ENCODE data around the gene FUBP3. TPM values are rescaled to one million over a fixed set of nuclear protein-coding genes. Genes with fewer than 3 reads are reported as not detected.
"Not testable (repeated sequence)": the region's sequence is repeated elsewhere in the genome, so short reads cannot be mapped to it uniquely, and the experiment has no call there.

Gene FUBP3
- total RNA-seq, 1 donor from 2014 or later = 55.8 TPM

DNA sequence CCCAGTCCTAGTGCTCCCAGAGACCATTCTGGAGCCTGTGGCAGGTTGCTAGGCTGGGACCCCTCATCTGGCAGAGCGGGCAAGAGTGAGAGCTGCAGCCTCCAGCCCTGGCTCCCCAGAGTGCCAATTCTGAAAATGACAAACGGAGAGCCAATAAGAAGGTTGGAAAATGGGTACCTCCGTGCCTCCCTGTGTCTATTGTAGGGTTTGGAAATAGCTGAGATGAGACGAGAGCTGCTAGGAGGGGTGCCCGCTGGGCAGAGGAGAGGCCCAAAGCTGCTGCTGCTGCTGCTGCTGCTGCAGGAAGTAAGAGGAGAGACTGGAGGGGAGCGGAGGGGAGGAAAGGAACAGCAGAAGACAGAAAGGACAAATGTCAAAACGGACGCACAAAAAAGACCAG lies 36.0 kb upstream of the FUBP3 start:
- H3K36me3 Mint-ChIP-seq (ENCODE audit: low read depth) = no peaks in the 10 kb centered on the region
- H3K27ac Mint-ChIP-seq = no peak overlapping the region
- no peak overlapping the region for H3K4me3 Mint-ChIP-seq
- H3K9me3 Mint-ChIP-seq = no peaks in the 10 kb centered on the region
- DNase-seq = no peak
- no peaks in the 10 kb centered on the region for H3K4me1 Mint-ChIP-seq
- intact Hi-C loops (cut with micrococcal nuclease) = no loop called here
- H3K27me3 Mint-ChIP-seq = peaks cover 16% of the 10 kb centered on the region

- Mint-ChIP-seq H3K27ac (no peak overlapping the region), H3K9me3 (peaks cover 1% of the 10 kb centered on the region), H3K36me3 (ENCODE audit: low read depth) (no peaks in the 10 kb centered on the region), H3K27me3 (peaks cover 11% of the 10 kb centered on the region), H3K4me3 (no peak overlapping the region), H3K4me1 (no peaks in the 10 kb centered on the region)
- no peak for DNase-seq
- intact Hi-C loops (cut with micrococcal nuclease) = no loop called here
These were observed 35.5 kb upstream of the FUBP3 start for GRCh38 chr9:130543859-130544258.

DNA sequence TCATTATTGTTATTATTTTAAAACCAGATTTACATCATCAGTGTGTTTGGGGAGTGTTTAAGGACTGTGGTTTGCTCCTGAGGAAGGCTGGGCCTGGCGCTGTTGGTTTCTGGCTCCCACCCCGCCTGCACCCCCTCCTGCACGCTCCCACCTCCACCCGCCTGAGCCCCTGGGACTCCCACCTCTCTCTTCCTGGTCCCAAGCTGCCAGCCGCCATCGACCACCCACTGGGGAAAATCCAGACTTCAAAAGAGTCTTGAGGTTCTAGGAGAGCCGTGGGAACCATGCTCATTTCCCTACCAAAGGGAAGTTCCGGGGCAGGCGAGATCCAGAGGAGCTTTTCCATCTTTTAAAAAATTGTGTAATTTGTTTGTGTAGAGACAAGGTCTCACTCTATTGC lies 35.0 kb upstream of the FUBP3 start:
- peaks cover 5% of the 10 kb centered on the region for H3K9me3 Mint-ChIP-seq
- H3K27me3 Mint-ChIP-seq = peaks cover 9% of the 10 kb centered on the region
- DNase-seq = no peak
- H3K36me3 Mint-ChIP-seq (ENCODE audit: low read depth) = no peaks in the 10 kb centered on the region
- H3K4me1 Mint-ChIP-seq = no peaks in the 10 kb centered on the region
- intact Hi-C loops (cut with micrococcal nuclease) = no loop called here
- H3K27ac Mint-ChIP-seq = no peak overlapping the region
- no peak overlapping the region for H3K4me3 Mint-ChIP-seq

DNA sequence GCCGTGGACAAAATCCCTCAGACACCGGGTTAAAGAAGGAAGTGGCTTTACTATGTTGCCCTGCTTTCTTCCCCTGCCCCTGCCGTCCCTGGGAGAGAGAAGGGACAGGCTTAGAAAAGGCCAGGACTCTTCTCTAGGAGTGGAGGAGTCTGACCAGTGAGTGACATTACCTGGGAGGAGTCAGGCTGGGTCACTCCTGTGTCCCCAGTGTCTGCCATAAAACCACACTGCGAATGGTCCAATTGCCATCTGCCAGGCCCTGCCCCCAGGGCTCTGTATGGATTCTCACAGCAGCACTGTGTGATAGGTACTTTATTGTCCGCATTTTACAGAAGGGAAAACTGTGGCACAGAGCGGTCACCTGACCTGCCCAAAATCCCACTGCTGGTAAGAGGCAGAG lies 31.3 kb upstream of the FUBP3 start:
- peaks cover 10% of the 10 kb centered on the region for H3K9me3 Mint-ChIP-seq

GRCh38 chr9:130549093-130549735 lies 30.2 kb upstream of the FUBP3 start:
- no peak overlapping the region for H3K4me3 Mint-ChIP-seq
- no peak for DNase-seq
- no peaks in the 10 kb centered on the region for H3K4me1 Mint-ChIP-seq
- H3K27ac Mint-ChIP-seq = no peak overlapping the region
- peaks cover 10% of the 10 kb centered on the region for H3K9me3 Mint-ChIP-seq
- intact Hi-C loops (cut with micrococcal nuclease) = no loop called here
- no peaks in the 10 kb centered on the region for H3K27me3 Mint-ChIP-seq
- H3K36me3 Mint-ChIP-seq (ENCODE audit: low read depth) = no peaks in the 10 kb centered on the region

More for the DNA sequence above, 31.3 kb upstream of the FUBP3 start:
- H3K27ac Mint-ChIP-seq = no peak overlapping the region
- intact Hi-C loops (cut with micrococcal nuclease) = no loop called here
- no peaks in the 10 kb centered on the region for H3K36me3 Mint-ChIP-seq (ENCODE audit: low read depth)
- no peaks in the 10 kb centered on the region for H3K4me1 Mint-ChIP-seq
- H3K27me3 Mint-ChIP-seq = no peaks in the 10 kb centered on the region
- H3K4me3 Mint-ChIP-seq = no peak overlapping the region
- DNase-seq = no peak

DNA sequence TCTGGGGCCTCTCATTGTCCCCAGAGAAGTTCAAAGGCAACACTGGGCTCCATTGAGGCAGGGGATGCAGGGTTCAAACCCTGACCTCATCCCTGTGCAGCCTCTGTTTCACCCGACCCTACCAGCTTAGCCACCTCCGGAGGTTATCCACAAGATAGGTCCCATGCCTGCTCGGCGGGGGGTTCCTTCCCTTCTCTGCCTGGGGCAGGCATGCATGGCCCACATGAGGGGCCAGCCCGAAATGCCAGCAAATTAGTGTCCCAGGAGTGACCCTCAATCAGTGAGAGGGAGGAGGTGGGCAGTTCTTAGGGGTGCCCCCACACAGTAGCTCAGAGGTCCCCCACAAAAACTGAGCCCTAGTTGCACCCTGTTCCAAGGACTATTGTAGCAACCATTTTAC lies 24.8 kb upstream of the FUBP3 start:
- intact Hi-C loops (cut with micrococcal nuclease) = no loop called here
- peaks cover 2% of the 10 kb centered on the region for H3K9me3 Mint-ChIP-seq
- no peak overlapping the region for H3K27ac Mint-ChIP-seq
- H3K27me3 Mint-ChIP-seq = no peaks in the 10 kb centered on the region
- H3K4me3 Mint-ChIP-seq = no peak overlapping the region
- H3K4me1 Mint-ChIP-seq = no peaks in the 10 kb centered on the region
- H3K36me3 Mint-ChIP-seq (ENCODE audit: low read depth) = no peaks in the 10 kb centered on the region
- no peak for DNase-seq

DNA sequence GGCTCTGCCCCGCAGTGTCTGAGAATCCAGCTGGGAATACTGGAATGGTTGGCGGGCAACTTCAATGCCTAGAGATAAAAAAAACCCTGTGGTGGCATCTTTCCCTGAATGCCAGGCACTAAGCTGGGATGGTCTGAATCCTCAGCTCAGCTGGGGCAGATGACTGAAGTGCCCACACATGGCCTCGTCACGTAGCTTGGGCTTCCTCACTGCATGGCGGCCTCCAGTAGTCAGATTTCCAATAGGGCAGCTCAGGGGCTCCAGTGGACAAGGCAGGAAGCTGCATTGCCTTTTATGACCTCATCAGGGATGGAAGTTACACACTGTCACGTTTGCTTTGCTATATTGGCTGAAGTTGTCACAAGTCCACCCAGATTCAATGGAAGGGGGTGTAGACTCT lies 24.3 kb upstream of the FUBP3 start:
- H3K9me3 Mint-ChIP-seq = no peaks in the 10 kb centered on the region

DNA sequence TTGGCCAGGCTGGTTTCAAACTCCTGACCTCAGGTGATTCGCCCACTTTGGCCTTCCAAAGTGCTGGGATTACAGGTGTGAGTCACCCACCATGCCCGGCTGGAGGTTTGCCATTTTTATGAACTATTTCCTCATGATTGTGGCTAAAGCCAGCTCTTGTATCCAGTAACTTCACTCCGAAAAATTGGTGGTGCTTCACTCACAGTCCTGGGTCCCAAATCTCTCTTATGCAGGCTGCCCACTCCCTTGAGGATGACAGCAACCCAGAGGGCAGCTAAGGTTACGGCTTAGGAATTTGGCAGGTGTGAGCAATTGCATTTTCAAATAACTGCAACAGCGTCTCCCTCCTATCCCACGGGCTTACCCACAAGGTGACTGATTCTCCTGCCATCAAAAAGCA lies 23.4 kb upstream of the FUBP3 start:
- no peaks in the 10 kb centered on the region for H3K27me3 Mint-ChIP-seq
- intact Hi-C loops (cut with micrococcal nuclease) = no loop called here
- H3K36me3 Mint-ChIP-seq (ENCODE audit: low read depth) = no peaks in the 10 kb centered on the region
- H3K4me3 Mint-ChIP-seq = no peak overlapping the region
- no peaks in the 10 kb centered on the region for H3K9me3 Mint-ChIP-seq
- no peaks in the 10 kb centered on the region for H3K4me1 Mint-ChIP-seq
- no peak for DNase-seq
- H3K27ac Mint-ChIP-seq = no peak overlapping the region

More for the DNA sequence above, 24.3 kb upstream of the FUBP3 start:
- no peak for DNase-seq
- no peaks in the 10 kb centered on the region for H3K4me1 Mint-ChIP-seq
- H3K27me3 Mint-ChIP-seq = no peaks in the 10 kb centered on the region
- no peaks in the 10 kb centered on the region for H3K36me3 Mint-ChIP-seq (ENCODE audit: low read depth)
- H3K27ac Mint-ChIP-seq = no peak overlapping the region
- no peak overlapping the region for H3K4me3 Mint-ChIP-seq
- intact Hi-C loops (cut with micrococcal nuclease) = no loop called here

DNA sequence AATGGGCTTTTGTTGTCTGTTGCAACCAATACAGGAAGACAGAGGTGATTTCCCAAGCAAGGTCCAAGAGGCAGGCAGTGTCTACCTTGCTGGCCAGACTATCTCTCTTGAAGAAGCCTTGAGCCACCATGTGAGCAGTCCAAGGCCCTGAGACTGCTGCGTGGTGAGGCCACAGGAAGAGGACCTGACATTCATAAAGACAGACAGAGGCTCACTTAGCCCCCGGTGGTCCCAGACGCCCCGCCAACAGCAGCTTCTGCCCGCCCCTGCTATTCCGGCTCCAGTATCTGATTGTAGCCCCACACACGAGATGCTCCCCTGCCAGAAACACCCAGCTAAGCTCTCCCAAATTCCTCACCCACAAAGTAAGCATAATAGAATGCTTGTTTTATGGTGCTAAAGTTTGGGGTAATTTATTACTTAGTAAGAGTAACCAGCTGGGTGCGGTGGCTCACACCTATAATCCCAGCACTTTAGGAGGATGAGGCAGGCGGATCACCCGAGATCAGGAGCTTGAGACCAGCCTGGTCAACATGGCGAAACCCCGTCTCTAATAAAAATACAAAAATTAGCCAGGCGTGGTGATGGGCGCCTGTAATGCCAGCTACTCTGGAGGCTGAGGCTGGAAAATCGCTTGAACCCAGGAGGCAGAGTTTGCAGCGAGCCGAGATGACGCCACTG lies 22.8 kb upstream of the FUBP3 start:
- no peak for DNase-seq
- Mint-ChIP-seq H3K27ac (no peak overlapping the region), H3K36me3 (ENCODE audit: low read depth) (no peaks in the 10 kb centered on the region), H3K9me3 (no peaks in the 10 kb centered on the region), H3K4me1 (no peaks in the 10 kb centered on the region), H3K27me3 (no peaks in the 10 kb centered on the region), H3K4me3 (no peak overlapping the region)
- intact Hi-C loops (cut with micrococcal nuclease) = no loop called here

DNA sequence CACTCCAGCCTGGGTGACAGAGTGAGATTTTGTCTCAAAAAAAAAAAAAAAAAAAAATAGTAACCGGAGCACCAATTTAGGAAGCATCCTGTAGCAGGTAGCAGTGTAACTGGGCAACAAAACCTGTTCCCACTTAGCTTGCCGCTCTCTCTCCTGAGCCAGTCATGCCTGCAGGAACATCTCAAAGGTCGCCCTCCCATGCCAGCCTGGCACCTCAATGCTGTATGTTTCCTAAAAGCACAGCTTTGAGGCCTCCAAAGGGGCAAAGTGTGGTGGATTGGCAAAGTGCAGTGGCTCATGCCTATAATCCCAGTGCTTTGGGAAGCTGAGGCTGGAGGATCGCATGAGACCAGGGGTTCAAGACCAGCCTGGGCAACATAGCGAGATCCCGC lies 22.3 kb upstream of the FUBP3 start:
- no peaks in the 10 kb centered on the region for H3K4me1 Mint-ChIP-seq
- H3K27me3 Mint-ChIP-seq = no peaks in the 10 kb centered on the region
- no peak overlapping the region for H3K4me3 Mint-ChIP-seq
- no peaks in the 10 kb centered on the region for H3K9me3 Mint-ChIP-seq
- no peaks in the 10 kb centered on the region for H3K36me3 Mint-ChIP-seq (ENCODE audit: low read depth)
- DNase-seq = no peak
- intact Hi-C loops (cut with micrococcal nuclease) = no loop called here
- no peak overlapping the region for H3K27ac Mint-ChIP-seq

DNA sequence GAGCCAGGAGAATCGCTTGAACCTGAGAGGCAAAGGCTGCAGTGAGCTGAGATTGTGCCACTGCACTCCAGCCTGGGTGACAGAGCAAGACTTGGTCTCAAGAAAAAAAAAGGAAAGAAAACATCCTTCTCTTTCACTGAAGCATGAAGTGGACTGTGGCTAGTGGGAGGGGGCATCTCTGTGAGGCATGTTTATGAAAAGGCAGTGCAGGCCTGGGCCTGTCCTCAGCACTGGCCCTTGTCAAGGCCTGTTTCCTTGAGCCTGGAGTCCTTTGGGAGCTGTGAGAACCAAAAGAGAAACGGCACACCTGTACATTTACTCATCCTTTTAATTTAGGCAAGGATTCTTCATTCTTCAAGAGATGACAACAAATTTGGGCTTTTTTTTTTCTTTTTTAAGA lies 18.3 kb upstream of the FUBP3 start:
- no peak overlapping the region for H3K27ac Mint-ChIP-seq
- H3K9me3 Mint-ChIP-seq = no peaks in the 10 kb centered on the region
- intact Hi-C loops (cut with micrococcal nuclease) = no loop called here
- no peak overlapping the region for H3K4me3 Mint-ChIP-seq
- no peak for DNase-seq
- no peaks in the 10 kb centered on the region for H3K4me1 Mint-ChIP-seq
- H3K36me3 Mint-ChIP-seq (ENCODE audit: low read depth) = no peaks in the 10 kb centered on the region
- peaks cover 5% of the 10 kb centered on the region for H3K27me3 Mint-ChIP-seq

- intact Hi-C loops (cut with micrococcal nuclease); H3K36me3 Mint-ChIP-seq (ENCODE audit: low read depth); DNase-seq; H3K9me3 Mint-ChIP-seq; H3K4me1 Mint-ChIP-seq; H3K27me3 Mint-ChIP-seq; H3K4me3 Mint-ChIP-seq; H3K27ac Mint-ChIP-seq: not testable (repeated sequence)
These were observed 16.9 kb upstream of the FUBP3 start for GRCh38 chr9:130562525-130562924.

DNA sequence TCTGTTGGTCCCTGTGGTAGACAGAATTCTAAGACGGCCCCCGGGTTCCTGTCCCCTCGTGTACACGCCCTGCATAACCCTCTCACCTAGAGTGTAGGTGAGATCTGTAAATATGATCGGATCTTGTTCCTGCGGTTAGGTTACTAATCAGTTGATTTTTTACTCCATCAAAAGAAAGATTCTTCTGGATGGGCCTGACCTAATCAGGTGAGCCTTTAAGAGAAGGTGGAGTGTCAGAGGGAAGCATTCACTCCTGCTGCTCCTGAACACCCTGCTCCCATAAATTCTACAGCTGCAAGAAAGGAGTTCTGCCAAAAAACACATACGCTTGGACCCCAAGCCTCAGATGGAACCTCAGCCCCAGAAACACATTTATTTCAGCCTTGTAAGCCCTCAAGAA lies 15.6 kb upstream of the FUBP3 start:
- intact Hi-C loops (cut with micrococcal nuclease) = no loop called here
- no peak overlapping the region for H3K4me3 Mint-ChIP-seq
- DNase-seq = no peak
- H3K9me3 Mint-ChIP-seq = no peaks in the 10 kb centered on the region
- H3K27me3 Mint-ChIP-seq = peaks cover 5% of the 10 kb centered on the region
- H3K4me1 Mint-ChIP-seq = no peaks in the 10 kb centered on the region
- no peak overlapping the region for H3K27ac Mint-ChIP-seq
- H3K36me3 Mint-ChIP-seq (ENCODE audit: low read depth) = no peaks in the 10 kb centered on the region

DNA sequence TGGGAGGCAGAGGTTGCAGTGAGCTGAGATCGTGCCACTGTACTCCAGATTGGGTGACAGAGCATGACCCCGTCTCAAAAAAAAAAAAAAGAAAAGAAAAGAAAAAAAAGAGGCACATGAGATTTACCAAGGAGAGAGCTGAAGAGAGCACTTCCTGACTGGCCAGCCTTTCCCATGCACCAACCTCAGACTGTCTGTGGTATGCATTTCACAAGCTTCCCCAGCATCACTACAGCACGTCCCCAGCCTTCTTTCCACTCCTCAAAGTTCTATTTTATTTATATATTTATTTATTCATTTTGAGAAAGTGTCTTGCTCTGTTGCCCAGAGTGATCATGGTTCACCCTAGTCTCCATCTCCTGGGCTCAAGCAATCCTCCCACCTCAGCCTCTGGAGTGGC lies 13.6 kb upstream of the FUBP3 start:
- peaks cover 5% of the 10 kb centered on the region for H3K27me3 Mint-ChIP-seq

GRCh38 chr9:130570208-130570607 lies 9.2 kb upstream of the FUBP3 start:
- H3K27ac Mint-ChIP-seq = no peak overlapping the region
- DNase-seq = no peak
- intact Hi-C loops (cut with micrococcal nuclease) = no loop called here
- no peaks in the 10 kb centered on the region for H3K4me1 Mint-ChIP-seq
- no peaks in the 10 kb centered on the region for H3K9me3 Mint-ChIP-seq
- H3K27me3 Mint-ChIP-seq = peaks cover 2% of the 10 kb centered on the region
- no peaks in the 10 kb centered on the region for H3K36me3 Mint-ChIP-seq (ENCODE audit: low read depth)
- H3K4me3 Mint-ChIP-seq = no peak overlapping the region

More for the DNA sequence above, 13.6 kb upstream of the FUBP3 start:
- intact Hi-C loops (cut with micrococcal nuclease) = no loop called here
- no peak for DNase-seq
- no peaks in the 10 kb centered on the region for H3K36me3 Mint-ChIP-seq (ENCODE audit: low read depth)
- no peaks in the 10 kb centered on the region for H3K9me3 Mint-ChIP-seq
- no peak overlapping the region for H3K4me3 Mint-ChIP-seq
- no peaks in the 10 kb centered on the region for H3K4me1 Mint-ChIP-seq
- H3K27ac Mint-ChIP-seq = no peak overlapping the region
